Measurements from ENCODE around the gene TRIM51. TPM values are rescaled to one million over a fixed set of nuclear protein-coding genes. Genes with fewer than 3 reads are reported as not detected.
"Not testable (repeated sequence)": the region's sequence is repeated elsewhere in the genome, so short reads cannot be mapped to it uniquely, and the experiment has no call there.

TRIM51 gene
- total RNA-seq, 1 experiment from 2014 or later: not detected

- DNase-seq (ENCODE audit: low read depth, low spot score) (no peak), ATAC-seq (no peak)
- Histone ChIP-seq H3K4me1 (ENCODE audit: control insufficient read depth in 1 of 2, insufficient read depth in 2 of 2, low read length in 2 of 2) (no peaks in the 10 kb centered on the region), H3K36me3 (ENCODE audit: control insufficient read depth in 1 of 2, insufficient read depth in 2 of 2, low read length in 2 of 2) (no peaks in the 10 kb centered on the region), H3K9me2 (ENCODE audit: insufficient read depth) (no peaks in the 10 kb centered on the region), H3K27ac (ENCODE audit: low read depth, low read length) (no peak overlapping the region), H3K9me3 (ENCODE audit: control insufficient read depth in 1 of 2, insufficient read depth in 1 of 2, low read depth in 1 of 2, low read length in 2 of 2) (peaks cover 7 to 8% of the 10 kb centered on the region in 2 experiments; a peak in 2 of 4 replicates), H4K20me1 (ENCODE audit: insufficient read depth) (no peaks in the 10 kb centered on the region), H3K9ac (ENCODE audit: low read length) (no peak overlapping the region), H3K79me2 (ENCODE audit: insufficient read depth, low read length) (no peaks in the 10 kb centered on the region), H3K4me2 (ENCODE audit: low read length) (no peak overlapping the region), H2AFZ (ENCODE audit: low read depth, low read length, poor library complexity, severe bottlenecking) (no peak overlapping the region), H3K4me3 (replicated peaks in 1 of 2; ENCODE audit: low read depth in 1 of 2, low read length in 2 of 2) (no peak overlapping the region), H3K27me3 (ENCODE audit: insufficient read depth, low read length) (no peaks in the 10 kb centered on the region)
- RAD21 ChIA-PET (ENCODE audit: low non-redundant PET in 1 of 2, low total read pairs in 2 of 2, uncharacterized antibody in 2 of 2, unreplicated experiment in 2 of 2): no interaction called here
- no TSS peak for BruUV-seq (replicated peaks)
- CTCF ChIA-PET: no interaction called here
- intact Hi-C loops (cut with micrococcal nuclease): loop anchor here (5.0 kb wide), 1 partner anchor 85 kb away; no protein-coding TSS in a partner anchor
- TF ChIP-seq POLR2AphosphoS5 (IDR thresholded peaks at IDR 0.05; ENCODE audit: low read depth, low read length): no peak
- POLR2A ChIA-PET: no interaction called here
These were observed 31.0 kb upstream of the TRIM51 start for GRCh38 chr11:55852141-55852540.

DNA sequence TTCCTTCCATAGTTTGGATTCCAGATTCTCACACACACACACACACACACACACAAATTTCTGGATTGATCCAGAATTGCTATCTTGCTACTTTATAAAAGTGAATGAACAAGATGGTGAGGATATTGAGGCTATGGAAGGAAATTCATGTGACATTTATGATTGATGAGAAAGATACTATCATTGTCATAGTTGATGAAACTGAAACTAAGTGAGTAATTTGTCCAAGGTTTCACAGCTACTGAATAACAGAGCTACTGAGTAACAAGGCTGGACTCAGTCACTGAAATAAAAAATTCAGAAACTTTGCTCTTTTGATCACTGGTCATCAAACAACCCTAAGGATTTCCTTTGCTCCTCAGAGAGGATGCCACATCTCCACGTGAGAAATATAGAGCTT, 28.4 kb upstream of the TRIM51 start:
- no peak overlapping the region for H2AFZ ChIP-seq (ENCODE audit: low read depth, low read length, poor library complexity, severe bottlenecking)
- ChIA-PET POLR2A (no interaction called here), CTCF (no interaction called here), RAD21 (ENCODE audit: low non-redundant PET in 1 of 2, low total read pairs in 2 of 2, uncharacterized antibody in 2 of 2, unreplicated experiment in 2 of 2) (no interaction called here)
- H3K36me3 ChIP-seq (ENCODE audit: control insufficient read depth in 1 of 2, insufficient read depth in 2 of 2, low read length in 2 of 2): no peaks in the 10 kb centered on the region
- no peaks in the 10 kb centered on the region for H3K4me1 ChIP-seq (ENCODE audit: control insufficient read depth in 1 of 2, insufficient read depth in 2 of 2, low read length in 2 of 2)
- no peaks in the 10 kb centered on the region for H3K79me2 ChIP-seq (ENCODE audit: insufficient read depth, low read length)
- intact Hi-C loops (cut with micrococcal nuclease): loop anchor here (5.0 kb wide), 1 partner anchor 87 kb away; no protein-coding TSS in a partner anchor
- TF ChIP-seq REST (IDR thresholded peaks at IDR 0.05; ENCODE audit: low read depth): no peak
- TF ChIP-seq SIN3A (IDR thresholded peaks at IDR 0.05; ENCODE audit: low read depth): no peak
- TF ChIP-seq TCF7L2 (IDR thresholded peaks at IDR 0.05; ENCODE audit: borderline replicate concordance, extremely low read depth, insufficient read depth, insufficient read length): no peak
- no peak for TF ChIP-seq SRF (IDR thresholded peaks at IDR 0.05; ENCODE audit: low read depth)
- TF ChIP-seq POLR2A (IDR thresholded peaks at IDR 0.05; ENCODE audit: borderline replicate concordance, extremely low read depth, insufficient read depth, insufficient read length): no peak
- no peak for TF ChIP-seq ATF3 (IDR thresholded peaks at IDR 0.05)
- no peak for TF ChIP-seq EZH2phosphoT487 (IDR thresholded peaks at IDR 0.05; ENCODE audit: borderline replicate concordance)
- TF ChIP-seq FOSL1 (IDR thresholded peaks at IDR 0.05; ENCODE audit: low read depth): no peak
- TF ChIP-seq ELF1 (IDR thresholded peaks at IDR 0.05; ENCODE audit: borderline replicate concordance, low read depth): no peak
- H3K9me2 ChIP-seq (ENCODE audit: insufficient read depth): no peaks in the 10 kb centered on the region
- H3K4me2 ChIP-seq (ENCODE audit: low read length): no peak overlapping the region
- H3K27me3 ChIP-seq (ENCODE audit: insufficient read depth, low read length): no peaks in the 10 kb centered on the region
- no peak overlapping the region for H3K4me3 ChIP-seq (replicated peaks in 1 of 2; ENCODE audit: low read depth in 1 of 2, low read length in 2 of 2)
- no peak overlapping the region for H3K9ac ChIP-seq (ENCODE audit: low read length)
- BruUV-seq (replicated peaks): no TSS peak
- H3K27ac ChIP-seq (ENCODE audit: low read depth, low read length): no peak overlapping the region
- ATAC-seq (no peak), DNase-seq (ENCODE audit: low read depth, low spot score) (no peak)
- no peaks in the 10 kb centered on the region for H4K20me1 ChIP-seq (ENCODE audit: insufficient read depth)
- H3K9me3 ChIP-seq (ENCODE audit: control insufficient read depth in 1 of 2, insufficient read depth in 1 of 2, low read depth in 1 of 2, low read length in 2 of 2): peaks cover 8 to 11% of the 10 kb centered on the region in 2 experiments; a peak in 2 of 4 replicates

DNA sequence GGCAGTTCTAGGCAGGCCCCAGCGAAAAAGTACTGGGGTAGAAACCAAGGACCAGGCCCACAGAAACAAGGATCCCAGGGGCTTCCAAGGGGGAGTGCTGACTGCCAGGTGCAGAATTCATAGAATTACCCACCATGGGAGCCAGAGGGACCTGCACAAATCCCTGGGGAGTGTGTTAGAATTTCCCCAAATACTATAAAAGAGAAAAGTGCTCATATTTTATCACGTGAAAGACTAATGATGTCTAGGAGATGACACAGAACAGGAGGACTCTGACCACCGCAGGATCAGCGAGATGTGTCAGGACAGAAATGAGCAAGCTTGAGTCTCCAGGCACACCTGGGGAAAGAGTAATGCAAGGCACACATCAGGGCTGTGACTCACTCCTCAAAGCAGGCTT, 15.7 kb upstream of the TRIM51 start:
- H3K9me3 ChIP-seq (ENCODE audit: control insufficient read depth in 1 of 2, insufficient read depth in 1 of 2, low read depth in 1 of 2, low read length in 2 of 2); H3K27me3 ChIP-seq (ENCODE audit: insufficient read depth, low read length); RAD21 ChIA-PET (ENCODE audit: low non-redundant PET in 1 of 2, low total read pairs in 2 of 2, uncharacterized antibody in 2 of 2, unreplicated experiment in 2 of 2); POLR2A ChIA-PET; H3K4me2 ChIP-seq (ENCODE audit: low read length); H3K4me1 ChIP-seq (ENCODE audit: control insufficient read depth in 1 of 2, insufficient read depth in 2 of 2, low read length in 2 of 2); H2AFZ ChIP-seq (ENCODE audit: low read depth, low read length, poor library complexity, severe bottlenecking); H3K36me3 ChIP-seq (ENCODE audit: control insufficient read depth in 1 of 2, insufficient read depth in 2 of 2, low read length in 2 of 2); H4K20me1 ChIP-seq (ENCODE audit: insufficient read depth); H3K27ac ChIP-seq (ENCODE audit: low read depth, low read length); H3K79me2 ChIP-seq (ENCODE audit: insufficient read depth, low read length); H3K9me2 ChIP-seq (ENCODE audit: insufficient read depth); H3K9ac ChIP-seq (ENCODE audit: low read length); CTCF ChIA-PET; DNase-seq (ENCODE audit: low read depth, low spot score); H3K4me3 ChIP-seq (replicated peaks in 1 of 2; ENCODE audit: low read depth in 1 of 2, low read length in 2 of 2); BruUV-seq (replicated peaks); ATAC-seq; intact Hi-C loops (cut with micrococcal nuclease): not testable (repeated sequence)

Measured in HCT116 (cell line).